ENCODE data around the gene MSI2. TPM values are rescaled to one million over a fixed set of nuclear protein-coding genes. Genes with fewer than 3 reads are reported as not detected.
A peak's percentile ranks its signal among the peaks of the same experiment; 100 is the strongest.

MSI2 gene
- total RNA-seq, 2 donors from 2014 or later = 53.1 to 74.0 TPM

- Histone ChIP-seq H3K4me1 (replicated peaks) (peaks cover 5% of the 10 kb centered on the region), H3K36me3 (no peaks in the 10 kb centered on the region), H3K4me3 (no peak overlapping the region), H3K9me3 (no peaks in the 10 kb centered on the region), H3K27me3 (replicated peaks; ENCODE audit: insufficient read depth) (no peaks in the 10 kb centered on the region), H3K27ac (no peak overlapping the region)
- 72% methylated on average over 8 of the region's 8 CpGs for WGBS
- intact Hi-C loops (cut with DNase I) = no loop called here
- TF ChIP-seq POLR2A (IDR thresholded peaks at IDR 0.05) = no peak
- no peak for TF ChIP-seq POLR2AphosphoS5 (IDR thresholded peaks at IDR 0.05)
- no peak for TF ChIP-seq CTCF (IDR thresholded peaks at IDR 0.05)
- DNase-seq (ENCODE audit: low spot score) = no peak
These were observed 21.7 kb downstream of the MSI2 start for GRCh38 chr17:57277923-57278604.

GRCh38 chr17:57278740-57279387, 22.5 kb downstream of the MSI2 start:
- intact Hi-C loops (cut with DNase I) = no loop called here
- DNase-seq (ENCODE audit: low spot score) = no peak
- Histone ChIP-seq H3K27me3 (replicated peaks; ENCODE audit: insufficient read depth) (no peaks in the 10 kb centered on the region), H3K4me3 (no peak overlapping the region), H3K36me3 (no peaks in the 10 kb centered on the region), H3K4me1 (replicated peaks) (no peaks in the 10 kb centered on the region), H3K9me3 (no peaks in the 10 kb centered on the region), H3K27ac (no peak overlapping the region)
- TF ChIP-seq POLR2A (IDR thresholded peaks at IDR 0.05) (no peak), CTCF (IDR thresholded peaks at IDR 0.05) (no peak)
- WGBS = 91% methylated on average over 10 of the region's 10 CpGs

- 94% methylated on average over 3 of the region's 3 CpGs for WGBS
- Histone ChIP-seq H3K4me3 (no peak overlapping the region), H3K9me3 (no peaks in the 10 kb centered on the region), H3K27ac (no peak overlapping the region), H3K36me3 (no peaks in the 10 kb centered on the region), H3K27me3 (replicated peaks; ENCODE audit: insufficient read depth) (no peaks in the 10 kb centered on the region), H3K4me1 (replicated peaks) (no peaks in the 10 kb centered on the region)
- DNase-seq (ENCODE audit: low spot score) = no peak
- TF ChIP-seq POLR2AphosphoS5 (IDR thresholded peaks at IDR 0.05) (no peak), CTCF (IDR thresholded peaks at IDR 0.05) (no peak), POLR2A (IDR thresholded peaks at IDR 0.05) (no peak)
- intact Hi-C loops (cut with DNase I) = no loop called here
These were observed 23.1 kb downstream of the MSI2 start for GRCh38 chr17:57279432-57279831.

GRCh38 chr17:57281887-57282286, 25.6 kb downstream of the MSI2 start:
- H3K4me1 ChIP-seq (replicated peaks) = peaks cover 5% of the 10 kb centered on the region
- intact Hi-C loops (cut with DNase I) = no loop called here
- H3K36me3 ChIP-seq = no peaks in the 10 kb centered on the region
- 87% methylated on average over 4 of the region's 4 CpGs for WGBS
- DNase-seq (ENCODE audit: low spot score) = no peak
- no peaks in the 10 kb centered on the region for H3K9me3 ChIP-seq
- H3K27ac ChIP-seq = no peak overlapping the region
- no peaks in the 10 kb centered on the region for H3K27me3 ChIP-seq (replicated peaks; ENCODE audit: insufficient read depth)
- no peak overlapping the region for H3K4me3 ChIP-seq
- TF ChIP-seq CTCF (IDR thresholded peaks at IDR 0.05) = no peak
- TF ChIP-seq POLR2AphosphoS5 (IDR thresholded peaks at IDR 0.05) = no peak
- no peak for TF ChIP-seq POLR2A (IDR thresholded peaks at IDR 0.05)

GRCh38 chr17:57282296-57282695, 26.0 kb downstream of the MSI2 start:
- intact Hi-C loops (cut with DNase I) = no loop called here
- no peaks in the 10 kb centered on the region for H3K36me3 ChIP-seq
- WGBS = 31% methylated on average over 1 of the region's 1 CpG
- DNase-seq (ENCODE audit: low spot score) = no peak
- H3K27ac ChIP-seq = peak overlapping the region in 1 of 2 donors; percentile 15
- H3K27me3 ChIP-seq (replicated peaks; ENCODE audit: insufficient read depth) = no peaks in the 10 kb centered on the region
- no peaks in the 10 kb centered on the region for H3K9me3 ChIP-seq
- H3K4me1 ChIP-seq (replicated peaks) = peaks cover 5% of the 10 kb centered on the region
- TF ChIP-seq CTCF (IDR thresholded peaks at IDR 0.05) = no peak
- no peak for TF ChIP-seq POLR2A (IDR thresholded peaks at IDR 0.05)
- TF ChIP-seq POLR2AphosphoS5 (IDR thresholded peaks at IDR 0.05) = no peak
- no peak overlapping the region for H3K4me3 ChIP-seq
